HG02763 (cell line): Measurements from ENCODE around the gene ASS1.
"Not testable (repeated sequence)": the region's sequence is repeated elsewhere in the genome, so short reads cannot be mapped to it uniquely, and the experiment has no call there.

Source experiments
- ATAC-seq: cut with Tn5 transposase; IDR thresholded peaks from one replicate; pipeline ENCODE4 v1.9.1; 2021; ENCODE audit warnings: mild to moderate bottlenecking, moderate library complexity; ENCODE audit not compliant: unreplicated experiment

The ASS1 gene

GRCh38 chr9:130444565-130445221, at the start of gene ASS1:
Gene ASS1, plus strand, starts transcription at chr9:130444961. Its CDS starts 7,268 bp downstream, at chr9:130452229.
- ATAC-seq: no peak

GRCh38 chr9:130395810-130396435, 48.8 kb upstream of the ASS1 start:
- ATAC-seq: no peak

DNA sequence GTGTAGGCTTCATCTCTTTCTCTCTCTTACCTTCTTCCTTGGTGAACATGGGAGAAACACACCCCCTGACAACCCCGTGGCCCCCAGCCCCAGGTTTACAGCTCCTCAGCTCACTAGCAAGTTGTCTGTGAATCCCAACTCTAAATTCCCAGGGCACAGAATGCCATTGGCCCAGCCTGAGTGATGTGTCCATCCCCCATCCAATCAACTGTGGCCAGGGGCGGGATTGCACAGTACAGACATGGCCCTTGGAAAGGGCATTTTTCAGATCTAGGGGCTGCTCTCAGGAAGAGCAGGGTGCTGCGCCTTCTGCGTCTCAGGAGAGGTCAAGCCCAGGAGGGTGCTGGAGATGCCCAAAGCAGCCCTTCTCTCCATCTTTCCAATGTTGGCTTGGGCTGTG, 48.2 kb upstream of the ASS1 start:
- no peak for ATAC-seq

GRCh38 chr9:130398487-130399240, 46.1 kb upstream of the ASS1 start:
- ATAC-seq: no peak

DNA sequence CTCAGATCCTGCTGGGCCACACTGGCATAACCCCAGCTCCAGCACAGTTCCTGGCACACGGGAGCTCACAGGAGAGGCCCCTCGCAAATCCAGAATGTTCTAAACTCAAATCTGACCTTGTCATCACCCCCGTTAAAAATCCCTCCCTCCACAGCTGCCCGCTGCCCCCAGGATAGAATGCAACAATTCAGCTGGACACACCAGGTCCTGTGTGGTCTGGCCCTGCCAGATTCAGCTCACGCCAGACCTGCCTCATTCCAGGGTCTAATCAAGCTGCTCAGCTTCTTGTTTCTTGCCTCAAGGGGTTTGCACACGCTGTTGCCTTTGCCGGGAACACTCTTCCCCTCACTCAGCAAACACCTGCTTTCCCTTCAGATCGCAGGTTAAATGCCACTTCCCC, 45.0 kb upstream of the ASS1 start:
- ATAC-seq: no peak

GRCh38 chr9:130400870-130401269, 43.9 kb upstream of the ASS1 start:
- no peak for ATAC-seq

- not testable (repeated sequence) for ATAC-seq
Measured at GRCh38 chr9:130401742-130402141, 43.0 kb upstream of the ASS1 start.

GRCh38 chr9:130402243-130402642, 42.5 kb upstream of the ASS1 start:
- ATAC-seq: no peak

DNA sequence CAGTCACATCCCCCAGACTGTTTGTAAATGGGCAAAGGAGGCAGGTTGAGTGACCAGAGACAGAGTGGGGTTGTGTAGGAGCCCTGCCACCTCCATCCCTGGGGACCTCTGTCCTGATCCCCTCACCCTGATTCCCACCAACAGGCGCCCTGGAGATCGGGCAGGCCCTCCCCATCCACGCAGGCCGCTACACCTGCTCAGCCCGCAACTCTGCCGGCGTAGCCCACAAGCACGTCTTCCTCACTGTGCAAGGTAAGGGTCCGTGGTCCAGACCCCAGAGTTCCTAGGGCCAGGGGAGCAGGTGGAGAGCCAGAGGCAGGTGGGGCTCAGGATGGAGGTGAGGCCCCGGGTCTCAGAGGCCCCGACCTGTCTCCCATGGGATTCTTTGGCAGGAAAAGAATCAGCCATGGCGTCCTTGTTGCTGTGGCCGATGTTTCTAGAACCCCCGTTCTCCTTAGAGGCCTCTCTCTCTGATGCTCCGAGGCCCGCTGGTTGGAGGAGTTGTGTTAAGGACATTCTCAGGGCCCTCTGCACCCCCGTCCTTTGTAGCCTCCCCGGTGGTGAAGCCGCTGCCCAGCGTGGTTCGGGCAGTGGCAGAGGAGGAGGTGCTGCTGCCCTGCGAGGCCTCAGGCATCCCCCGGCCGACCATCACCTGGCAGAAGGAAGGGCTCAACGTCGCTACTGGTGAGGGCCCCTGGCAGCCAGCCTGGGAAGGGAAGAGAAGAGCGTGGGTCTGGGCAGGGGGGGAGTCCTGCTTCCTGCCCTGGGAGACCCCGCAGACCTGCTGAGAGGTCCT, 41.9 kb upstream of the ASS1 start:
- ATAC-seq: no peak

DNA sequence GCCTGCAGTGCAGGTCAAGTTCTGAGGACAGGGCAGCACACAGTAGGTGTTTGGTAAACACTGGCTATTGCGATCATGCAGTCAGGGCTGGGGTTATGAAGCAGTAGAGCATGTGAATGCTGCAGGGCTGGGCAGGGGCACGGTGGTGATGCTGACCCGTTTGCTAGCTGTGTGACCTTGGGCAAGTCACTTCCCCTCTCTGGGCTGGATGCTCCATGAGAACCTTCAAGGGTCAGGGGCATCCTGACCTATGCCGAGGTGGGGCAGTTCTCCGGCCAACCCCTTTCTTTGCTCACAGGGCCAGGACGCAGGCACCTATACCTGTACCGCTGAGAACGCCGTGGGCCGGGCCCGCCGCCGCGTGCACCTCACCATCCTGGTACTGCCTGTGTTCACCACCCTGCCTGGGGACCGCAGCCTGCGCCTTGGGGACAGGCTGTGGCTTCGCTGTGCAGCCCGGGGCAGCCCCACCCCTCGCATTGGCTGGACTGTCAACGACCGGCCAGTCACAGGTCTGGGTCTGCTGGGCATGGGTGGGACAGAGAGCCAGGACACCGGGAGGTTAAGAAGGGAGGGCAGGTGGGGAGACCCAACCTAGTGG, 39.0 kb upstream of the ASS1 start:
- no peak for ATAC-seq

DNA sequence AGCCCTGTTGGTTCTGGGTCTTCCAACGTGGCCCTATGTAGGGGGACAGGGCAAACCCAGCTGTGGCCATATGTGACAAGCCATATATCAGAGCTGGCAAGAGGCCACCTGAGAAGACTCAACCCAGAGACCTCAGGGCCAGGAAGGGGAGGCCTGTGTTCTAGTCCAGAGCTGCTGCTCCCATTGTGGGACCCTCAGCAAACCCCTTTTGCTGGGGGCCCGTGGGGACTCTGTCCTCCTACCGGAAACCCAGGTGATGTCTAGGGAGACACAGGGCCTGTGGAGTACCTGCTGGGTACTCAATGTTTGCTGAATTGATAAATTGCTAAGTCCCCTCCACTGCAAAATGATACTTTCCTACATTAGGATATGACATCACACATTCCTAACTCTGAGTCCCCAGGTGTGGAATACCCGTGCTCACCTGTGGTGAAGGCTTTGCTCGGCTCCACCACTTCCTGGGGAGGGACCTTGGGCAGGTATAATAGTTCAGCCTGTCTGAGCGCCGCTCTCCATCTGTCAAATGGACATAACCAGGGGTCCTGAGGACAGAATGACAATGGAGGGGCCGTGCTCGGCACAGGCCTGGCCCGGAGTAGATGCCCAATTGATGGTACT, 38.4 kb upstream of the ASS1 start:
- ATAC-seq: no peak

- ATAC-seq: no peak
Measured at GRCh38 chr9:130407916-130408663, 36.7 kb upstream of the ASS1 start.

GRCh38 chr9:130408669-130409068, 36.1 kb upstream of the ASS1 start:
- ATAC-seq: no peak

DNA sequence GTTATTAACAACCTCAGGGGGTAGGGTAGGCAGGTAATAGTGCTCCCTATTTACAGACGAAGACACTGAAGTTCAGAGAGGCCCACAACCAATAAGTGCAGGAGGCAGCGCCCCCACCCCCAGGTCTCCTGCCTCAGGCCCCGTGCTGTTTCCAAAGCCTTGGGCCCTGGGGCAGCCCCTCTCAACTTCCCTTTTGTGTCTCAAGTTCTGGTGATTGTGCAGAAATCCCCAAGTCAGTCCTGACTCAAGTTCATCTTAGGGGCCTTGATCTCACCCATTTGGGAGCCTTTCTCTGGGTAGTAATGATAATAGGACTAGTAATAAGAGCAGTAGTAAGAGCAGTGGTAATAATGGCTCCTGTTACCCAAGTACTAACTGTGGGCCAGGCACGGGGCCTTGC, 35.5 kb upstream of the ASS1 start:
- ATAC-seq: no peak

DNA sequence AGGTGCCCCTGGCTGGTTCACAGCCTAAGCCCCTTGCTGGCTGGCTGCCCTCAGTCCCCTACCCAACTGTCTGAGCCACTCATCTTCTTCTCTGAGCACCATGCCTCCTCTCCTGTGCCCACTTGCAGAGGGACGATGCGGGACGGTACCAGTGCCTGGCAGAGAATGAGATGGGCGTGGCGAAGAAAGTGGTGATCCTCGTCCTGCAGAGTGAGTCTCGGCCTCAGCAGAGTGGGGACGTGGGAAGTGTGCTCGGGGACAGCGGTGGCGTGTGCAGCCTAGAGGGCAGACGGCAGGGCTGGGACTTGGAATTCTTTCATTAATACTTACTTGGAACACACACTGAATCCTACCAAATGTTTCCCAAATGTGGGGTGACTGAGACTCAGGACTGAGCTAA, 34.3 kb upstream of the ASS1 start:
- ATAC-seq: no peak

- ATAC-seq: no peak
Measured at GRCh38 chr9:130411566-130411915, 33.2 kb upstream of the ASS1 start.

DNA sequence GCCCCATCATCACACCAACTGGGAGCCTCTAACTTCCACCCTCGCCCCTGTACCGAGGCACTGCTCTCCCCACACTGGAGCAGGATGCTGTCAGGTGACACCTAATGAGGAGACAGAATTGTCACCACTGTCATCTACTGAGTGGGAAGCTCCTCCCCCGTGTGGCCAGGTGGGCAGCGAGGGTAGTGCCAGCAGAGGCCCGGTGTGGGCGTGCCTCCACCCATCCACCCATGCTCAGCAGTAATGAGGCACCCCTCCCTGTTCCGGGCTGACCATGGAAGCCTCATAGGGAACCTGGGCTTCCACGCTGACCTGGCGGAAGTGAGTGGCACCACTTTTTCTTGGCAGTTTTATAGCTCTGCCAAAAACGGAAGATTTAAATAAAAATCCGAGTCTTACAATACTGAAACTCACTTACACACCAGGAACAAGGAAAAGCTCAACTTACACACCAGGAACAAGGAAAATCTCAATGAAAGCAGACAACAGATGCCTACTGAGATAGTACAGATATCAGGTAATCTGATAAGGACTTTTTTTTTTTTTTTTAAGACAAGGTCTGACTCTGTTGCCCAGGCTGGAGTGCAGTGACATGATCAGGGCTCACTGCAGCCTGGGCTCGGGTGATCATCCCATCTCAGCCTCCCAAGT, 30.6 kb upstream of the ASS1 start:
- ATAC-seq: no peak

- no peak for ATAC-seq
Measured at GRCh38 chr9:130414910-130415746, 29.6 kb upstream of the ASS1 start.
